WTC11 (cell line): ENCODE results near the gene GATA2. TPM values are rescaled to one million over a fixed set of nuclear protein-coding genes. Genes with fewer than 3 reads are reported as not detected.

ENCODE experiments used
- ATAC-seq: fragments of 200-7000 bp; cut with Tn5 transposase; 2 replicates; pipeline ENCODE4 v1.10.0; 2021; ENCODE audit warnings: mild to moderate bottlenecking, moderate library complexity
- CTCF ChIA-PET: fragments of 300-600 bp; sonication (Branson Sonifier 250); formaldehyde crosslinking; loops from one replicate; lab custom pipeline; 2021; ENCODE audit warnings: antibody characterized with exemption; lab: Charles Lee
- POLR2A ChIA-PET: fragments of 350-600 bp; sonication (Branson Sonifier 250); formaldehyde crosslinking; loops from one replicate; lab custom pipeline; 2021; ENCODE audit warnings: antibody characterized with exemption; lab: Charles Lee
- DNase-seq: peaks from one replicate; pipeline ENCODE4 v3.0.0; 2021; ENCODE audit warnings: low spot score
- H3K27ac Mint-ChIP-seq: 2 replicates; pipeline ENCODE4 v1.8.0; 2021; ENCODE audit warnings: mixed read lengths
- H3K27me3 Mint-ChIP-seq: 2 replicates; pipeline ENCODE4 v1.8.0; 2021; ENCODE audit warnings: low read depth, mild to moderate bottlenecking, moderate library complexity, mixed read lengths
- H3K36me3 Mint-ChIP-seq: 2 replicates; pipeline ENCODE4 v1.8.0; 2021; ENCODE audit warnings: mixed read lengths
- H3K4me1 Mint-ChIP-seq: 2 replicates; pipeline ENCODE4 v1.8.0; 2022; ENCODE audit warnings: mixed read lengths
- H3K4me3 Mint-ChIP-seq: 2 replicates; pipeline ENCODE4 v1.8.0; 2021; ENCODE audit warnings: mild to moderate bottlenecking, moderate library complexity, mixed read lengths
- H3K9me3 Mint-ChIP-seq: 2 replicates; pipeline ENCODE4 v1.8.0; 2021; ENCODE audit warnings: mixed read lengths
- ATF3 ChIP-seq: sonication (generic); formaldehyde crosslinking; conservative IDR thresholded peaks from 2 replicates; pipeline ENCODE4 v1.8.1; 2022; ENCODE audit warnings: mild to moderate bottlenecking, missing genetic modification reagents
- CBFB ChIP-seq: sonication (generic); formaldehyde crosslinking; IDR thresholded peaks from 2 replicates; pipeline ENCODE4 v1.8.1; 2022; ENCODE audit warnings: mild to moderate bottlenecking, low read depth, missing genetic modification reagents
- ELF4 ChIP-seq: sonication (generic); formaldehyde crosslinking; IDR thresholded peaks from 2 replicates; pipeline ENCODE4 v1.8.1; 2022; ENCODE audit warnings: low read depth, mild to moderate bottlenecking, moderate library complexity, missing genetic modification reagents
- IRF2 ChIP-seq: sonication (generic); formaldehyde crosslinking; IDR thresholded peaks from 2 replicates; pipeline ENCODE4 v1.8.0; 2022; ENCODE audit warnings: low read depth, missing genetic modification reagents, borderline replicate concordance
- OVOL2 ChIP-seq: fragments of 250-450 bp; sonication (Bioruptor Pico); IDR thresholded peaks from 2 replicates; pipeline ENCODE4 v1.9.0; 2021; ENCODE audit warnings: mild to moderate bottlenecking, borderline replicate concordance
- PREB ChIP-seq: sonication (generic); formaldehyde crosslinking; IDR thresholded peaks from 2 replicates; pipeline ENCODE4 v1.8.1; 2022; ENCODE audit warnings: mild to moderate bottlenecking, missing genetic modification reagents, moderate library complexity, borderline replicate concordance
- ZNF396 ChIP-seq: fragments of 250-450 bp; sonication (Bioruptor Pico); IDR thresholded peaks from 2 replicates; pipeline ENCODE4 v1.8.0; 2021; ENCODE audit warnings: mild to moderate bottlenecking, moderate library complexity, borderline replicate concordance
- ZNF425 ChIP-seq: fragments of 250-450 bp; sonication (Bioruptor Pico); conservative IDR thresholded peaks from 2 replicates; pipeline ENCODE4 v1.9.0; 2021; ENCODE audit warnings: mild to moderate bottlenecking
- ZNF532 ChIP-seq: fragments of 250-450 bp; sonication (Bioruptor Pico); IDR thresholded peaks from 2 replicates; pipeline ENCODE4 v1.9.0; 2021; ENCODE audit warnings: mild to moderate bottlenecking, borderline replicate concordance
- ZSCAN18 ChIP-seq: fragments of 250-450 bp; sonication (Bioruptor Pico); IDR thresholded peaks from 2 replicates; pipeline ENCODE4 v2.1.2; 2022; ENCODE audit warnings: mild to moderate bottlenecking, moderate library complexity
- total RNA-seq: library from RNA; stranded (reverse); gene quantifications from 3 replicates; pipeline ENCODE4 v1.2.3, GENCODE V29; 2021
- TF ChIP-seq, protein P1 (sequence below): fragments of 200-600 bp; IDR thresholded peaks from 2 replicates; pipeline ENCODE4 v1.8.0; 2022; ENCODE audit warnings: antibody characterized with exemption
- TF ChIP-seq, protein P2 (sequence below): sonication (generic); formaldehyde crosslinking; conservative IDR thresholded peaks from 2 replicates; pipeline ENCODE4 v1.8.1; 2023; ENCODE audit warnings: mild to moderate bottlenecking, low read depth, missing genetic modification reagents, moderate library complexity
- TF ChIP-seq, protein P3 (sequence below): sonication (generic); formaldehyde crosslinking; IDR thresholded peaks from 2 replicates; pipeline ENCODE4 v1.8.1; 2023; ENCODE audit warnings: mild to moderate bottlenecking, moderate library complexity, missing genetic modification reagents
- TF ChIP-seq, protein P4 (sequence below): sonication (generic); formaldehyde crosslinking; IDR thresholded peaks from 2 replicates; pipeline ENCODE4 v1.8.0; 2022; ENCODE audit warnings: mild to moderate bottlenecking, missing genetic modification reagents

Gene GATA2
- total RNA-seq, 1 experiment from 2014 or later, result 1.6 TPM

DNA sequence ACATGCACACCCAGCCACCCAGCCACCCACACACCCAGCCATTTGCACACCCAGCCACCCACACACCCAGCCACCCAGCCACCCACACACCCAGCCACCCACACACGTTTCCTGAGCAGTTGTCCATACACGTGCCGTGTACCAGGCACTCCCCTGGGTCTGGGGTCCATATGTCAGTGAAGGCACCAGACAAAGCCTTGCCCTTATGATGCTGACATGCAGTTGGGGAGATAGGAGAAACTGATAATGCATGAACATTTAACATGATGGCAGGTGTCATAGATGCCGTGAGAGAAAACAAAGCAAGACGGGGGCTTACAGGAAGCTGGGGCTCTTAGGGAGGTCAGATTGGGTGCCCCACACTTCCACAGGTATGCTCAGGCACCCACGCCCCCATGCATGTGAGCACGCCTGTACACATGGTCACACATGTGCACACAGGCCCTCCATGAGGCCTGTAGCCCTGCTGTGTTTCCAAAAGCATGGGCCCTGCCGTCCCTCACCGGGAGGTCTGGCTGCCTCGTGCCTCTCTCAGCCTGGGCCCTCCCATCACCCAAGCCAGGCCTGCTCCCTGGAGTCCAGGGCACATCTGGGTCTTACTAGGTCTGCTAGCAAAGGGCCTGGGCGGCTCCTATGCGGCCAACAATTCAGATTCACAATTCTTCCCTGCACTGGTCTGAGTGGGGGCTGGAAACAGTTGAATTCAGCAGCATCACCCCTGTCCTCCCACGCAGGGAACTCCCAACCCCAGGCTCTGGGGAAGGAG is 22.7 kb downstream of the GATA2 start:
- peaks cover 70% of the 10 kb centered on the region for H3K27me3 Mint-ChIP-seq
- peaks cover 22% of the 10 kb centered on the region for H3K4me1 Mint-ChIP-seq
- CTCF ChIA-PET, result no interaction called here
- POLR2A ChIA-PET, result no interaction called here
- no peak overlapping the region for H3K4me3 Mint-ChIP-seq
- no peaks in the 10 kb centered on the region for H3K36me3 Mint-ChIP-seq
- TF ChIP-seq ZNF532 (CRISPR knock-in tag) (no peak), ZNF396 (CRISPR knock-in tag) (no peak), IRF2 (CRISPR knock-in tag) (no peak), CBFB (CRISPR knock-in tag) (no peak), ZNF425 (CRISPR knock-in tag) (no peak), OVOL2 (no peak)
- TF ChIP-seq, protein P1, sequence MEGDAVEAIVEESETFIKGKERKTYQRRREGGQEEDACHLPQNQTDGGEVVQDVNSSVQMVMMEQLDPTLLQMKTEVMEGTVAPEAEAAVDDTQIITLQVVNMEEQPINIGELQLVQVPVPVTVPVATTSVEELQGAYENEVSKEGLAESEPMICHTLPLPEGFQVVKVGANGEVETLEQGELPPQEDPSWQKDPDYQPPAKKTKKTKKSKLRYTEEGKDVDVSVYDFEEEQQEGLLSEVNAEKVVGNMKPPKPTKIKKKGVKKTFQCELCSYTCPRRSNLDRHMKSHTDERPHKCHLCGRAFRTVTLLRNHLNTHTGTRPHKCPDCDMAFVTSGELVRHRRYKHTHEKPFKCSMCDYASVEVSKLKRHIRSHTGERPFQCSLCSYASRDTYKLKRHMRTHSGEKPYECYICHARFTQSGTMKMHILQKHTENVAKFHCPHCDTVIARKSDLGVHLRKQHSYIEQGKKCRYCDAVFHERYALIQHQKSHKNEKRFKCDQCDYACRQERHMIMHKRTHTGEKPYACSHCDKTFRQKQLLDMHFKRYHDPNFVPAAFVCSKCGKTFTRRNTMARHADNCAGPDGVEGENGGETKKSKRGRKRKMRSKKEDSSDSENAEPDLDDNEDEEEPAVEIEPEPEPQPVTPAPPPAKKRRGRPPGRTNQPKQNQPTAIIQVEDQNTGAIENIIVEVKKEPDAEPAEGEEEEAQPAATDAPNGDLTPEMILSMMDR, result no peak
- ATAC-seq (no peak), DNase-seq (no peak)
- H3K9me3 Mint-ChIP-seq, result no peaks in the 10 kb centered on the region
- no peak overlapping the region for H3K27ac Mint-ChIP-seq

- peaks cover 67% of the 10 kb centered on the region for H3K27me3 Mint-ChIP-seq
- H3K36me3 Mint-ChIP-seq, result no peaks in the 10 kb centered on the region
- H3K27ac Mint-ChIP-seq, result no peak overlapping the region
- H3K4me3 Mint-ChIP-seq, result no peak overlapping the region
- ATAC-seq (no peak), DNase-seq (no peak)
- no peaks in the 10 kb centered on the region for H3K9me3 Mint-ChIP-seq
- peaks cover 14% of the 10 kb centered on the region for H3K4me1 Mint-ChIP-seq
- CTCF ChIA-PET, result no interaction called here
- POLR2A ChIA-PET, result no interaction called here
- TF ChIP-seq ATF3, result no peak
- no peak for TF ChIP-seq OVOL2
- TF ChIP-seq PREB (CRISPR knock-in tag), result no peak
- TF ChIP-seq, protein P2, sequence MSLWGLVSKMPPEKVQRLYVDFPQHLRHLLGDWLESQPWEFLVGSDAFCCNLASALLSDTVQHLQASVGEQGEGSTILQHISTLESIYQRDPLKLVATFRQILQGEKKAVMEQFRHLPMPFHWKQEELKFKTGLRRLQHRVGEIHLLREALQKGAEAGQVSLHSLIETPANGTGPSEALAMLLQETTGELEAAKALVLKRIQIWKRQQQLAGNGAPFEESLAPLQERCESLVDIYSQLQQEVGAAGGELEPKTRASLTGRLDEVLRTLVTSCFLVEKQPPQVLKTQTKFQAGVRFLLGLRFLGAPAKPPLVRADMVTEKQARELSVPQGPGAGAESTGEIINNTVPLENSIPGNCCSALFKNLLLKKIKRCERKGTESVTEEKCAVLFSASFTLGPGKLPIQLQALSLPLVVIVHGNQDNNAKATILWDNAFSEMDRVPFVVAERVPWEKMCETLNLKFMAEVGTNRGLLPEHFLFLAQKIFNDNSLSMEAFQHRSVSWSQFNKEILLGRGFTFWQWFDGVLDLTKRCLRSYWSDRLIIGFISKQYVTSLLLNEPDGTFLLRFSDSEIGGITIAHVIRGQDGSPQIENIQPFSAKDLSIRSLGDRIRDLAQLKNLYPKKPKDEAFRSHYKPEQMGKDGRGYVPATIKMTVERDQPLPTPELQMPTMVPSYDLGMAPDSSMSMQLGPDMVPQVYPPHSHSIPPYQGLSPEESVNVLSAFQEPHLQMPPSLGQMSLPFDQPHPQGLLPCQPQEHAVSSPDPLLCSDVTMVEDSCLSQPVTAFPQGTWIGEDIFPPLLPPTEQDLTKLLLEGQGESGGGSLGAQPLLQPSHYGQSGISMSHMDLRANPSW (CRISPR knock-in tag), result no peak
- TF ChIP-seq, protein P3, sequence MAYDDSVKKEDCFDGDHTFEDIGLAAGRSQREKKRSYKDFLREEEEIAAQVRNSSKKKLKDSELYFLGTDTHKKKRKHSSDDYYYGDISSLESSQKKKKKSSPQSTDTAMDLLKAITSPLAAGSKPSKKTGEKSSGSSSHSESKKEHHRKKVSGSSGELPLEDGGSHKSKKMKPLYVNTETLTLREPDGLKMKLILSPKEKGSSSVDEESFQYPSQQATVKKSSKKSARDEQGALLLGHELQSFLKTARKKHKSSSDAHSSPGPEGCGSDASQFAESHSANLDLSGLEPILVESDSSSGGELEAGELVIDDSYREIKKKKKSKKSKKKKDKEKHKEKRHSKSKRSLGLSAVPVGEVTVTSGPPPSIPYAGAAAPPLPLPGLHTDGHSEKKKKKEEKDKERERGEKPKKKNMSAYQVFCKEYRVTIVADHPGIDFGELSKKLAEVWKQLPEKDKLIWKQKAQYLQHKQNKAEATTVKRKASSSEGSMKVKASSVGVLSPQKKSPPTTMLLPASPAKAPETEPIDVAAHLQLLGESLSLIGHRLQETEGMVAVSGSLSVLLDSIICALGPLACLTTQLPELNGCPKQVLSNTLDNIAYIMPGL (CRISPR knock-in tag), result no peak
- no peak for TF ChIP-seq ZSCAN18 (CRISPR knock-in tag)
- no peak for TF ChIP-seq ELF4 (CRISPR knock-in tag)
- TF ChIP-seq, protein P4, sequence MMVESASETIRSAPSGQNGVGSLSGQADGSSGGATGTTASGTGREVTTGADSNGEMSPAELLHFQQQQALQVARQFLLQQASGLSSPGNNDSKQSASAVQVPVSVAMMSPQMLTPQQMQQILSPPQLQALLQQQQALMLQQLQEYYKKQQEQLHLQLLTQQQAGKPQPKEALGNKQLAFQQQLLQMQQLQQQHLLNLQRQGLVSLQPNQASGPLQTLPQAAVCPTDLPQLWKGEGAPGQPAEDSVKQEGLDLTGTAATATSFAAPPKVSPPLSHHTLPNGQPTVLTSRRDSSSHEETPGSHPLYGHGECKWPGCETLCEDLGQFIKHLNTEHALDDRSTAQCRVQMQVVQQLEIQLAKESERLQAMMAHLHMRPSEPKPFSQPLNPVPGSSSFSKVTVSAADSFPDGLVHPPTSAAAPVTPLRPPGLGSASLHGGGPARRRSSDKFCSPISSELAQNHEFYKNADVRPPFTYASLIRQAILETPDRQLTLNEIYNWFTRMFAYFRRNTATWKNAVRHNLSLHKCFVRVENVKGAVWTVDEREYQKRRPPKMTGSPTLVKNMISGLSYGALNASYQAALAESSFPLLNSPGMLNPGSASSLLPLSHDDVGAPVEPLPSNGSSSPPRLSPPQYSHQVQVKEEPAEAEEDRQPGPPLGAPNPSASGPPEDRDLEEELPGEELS, result no peak
Observed at GRCh38 chr3:128469556-128469955, 23.4 kb downstream of the GATA2 start.
